Prostate gland (tissue), 2 donors: Measurements from ENCODE around the gene MRPL44. TPM values are rescaled to one million over a fixed set of nuclear protein-coding genes. Genes with fewer than 3 reads are reported as not detected.
A peak's percentile ranks its signal among the peaks of the same experiment; 100 is the strongest.

Source experiments
- DNase-seq: peaks from one replicate; pipeline ENCODE4 v3.0.0-alpha.2; 2019; ENCODE audit warnings: low spot score
- H3K27ac ChIP-seq, 2 donors: fragments of 200-600 bp; sonication (generic); 2 replicates each; pipeline ENCODE4 v1.5.1; 2017 to 2019
- H3K27me3 ChIP-seq: fragments of 200-600 bp; sonication (generic); replicated peaks from 2 replicates; pipeline ENCODE4 v1.5.1; 2019; ENCODE audit not compliant: insufficient read depth
- H3K36me3 ChIP-seq, 2 donors: fragments of 200-600 bp; sonication (generic); 1 replicate in 1 of 2; 2 replicates in 1 of 2; pipeline versions ENCODE4 v1.5.1 to v1.8.1; 2017 to 2019
- H3K4me1 ChIP-seq: fragments of 200-600 bp; sonication (generic); replicated peaks from 2 replicates; pipeline ENCODE4 v1.5.1; 2019
- H3K4me3 ChIP-seq, 2 donors: fragments of 200-600 bp; sonication (generic); 2 replicates each; pipeline ENCODE4 v1.5.1; 2017 to 2019
- H3K9me3 ChIP-seq: fragments of 200-600 bp; sonication (generic); 2 replicates; pipeline ENCODE4 v1.5.1; 2017
- POLR2A ChIP-seq: fragments of 450-650 bp; IDR thresholded peaks from one replicate; pipeline ENCODE4 v1.6.1; 2016; ENCODE audit warnings: antibody characterized with exemption, mild to moderate bottlenecking
- POLR2AphosphoS5 ChIP-seq: sonication (generic); formaldehyde crosslinking; IDR thresholded peaks from one replicate; pipeline ENCODE4 v1.6.1; 2017; ENCODE audit warnings: antibody characterized with exemption
- WGBS: methylation state at CpG from one replicate; pipeline ENCODE4 v1.1.5; 2018; 5-methylcytosine and 5-hydroxymethylcytosine counted together
- intact Hi-C: fragments of 100-400 bp; cut with DNase I; formaldehyde crosslinking; loops from one replicate; pipeline ENCODE4 v1.14.2; 2022
- total RNA-seq, 2 donors: library from RNA; depleted of rRNA; stranded (reverse); fragments of >200 nt; gene quantifications; one replicate each; pipeline ENCODE4 v1.1.0, GENCODE V29; 2016
- TF ChIP-seq, protein P1 (sequence below), 4 experiments: fragments of 200-600 bp in 2 of 4; fragments of 450-650 bp in 2 of 4; sonication (generic) in 2 of 4; IDR thresholded peaks; 1 replicate in 3 of 4; 2 replicates in 1 of 4; pipeline ENCODE4 v1.5.1; 2016 to 2019; ENCODE audit warnings: antibody characterized with exemption in 4 of 4, mild to moderate bottlenecking in 2 of 4, moderate library complexity in 2 of 4

Gene MRPL44
- total RNA-seq, 2 donors from 2014 or later, result 33.1 to 33.5 TPM

DNA sequence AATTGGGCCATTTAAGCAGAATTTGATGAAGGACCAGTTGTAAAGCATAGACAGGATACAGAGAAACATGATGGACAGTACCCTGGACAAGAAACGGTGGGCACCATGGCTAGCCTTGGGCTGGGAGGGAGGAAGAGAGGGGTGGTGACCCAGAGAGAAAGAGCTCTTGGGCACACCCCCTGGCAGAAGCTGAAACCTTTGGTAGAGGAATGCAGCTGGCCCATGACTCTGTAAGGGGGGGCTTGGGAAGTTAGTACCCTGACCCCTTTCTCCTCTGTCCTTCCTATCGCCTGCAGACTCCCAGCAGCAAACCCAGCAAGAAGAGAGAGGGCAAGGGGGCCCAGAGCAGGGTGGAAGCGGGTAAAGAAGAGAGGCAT lies 32.6 kb downstream of the MRPL44 start:
- intact Hi-C loops, result loop anchor here (10.0 kb wide), 1 partner anchor 375 kb away; no protein-coding TSS in a partner anchor
- 77% methylated on average over 3 of the region's 3 CpGs for WGBS
- TF ChIP-seq POLR2A (no peak), POLR2AphosphoS5 (no peak)
- TF ChIP-seq, protein P1, sequence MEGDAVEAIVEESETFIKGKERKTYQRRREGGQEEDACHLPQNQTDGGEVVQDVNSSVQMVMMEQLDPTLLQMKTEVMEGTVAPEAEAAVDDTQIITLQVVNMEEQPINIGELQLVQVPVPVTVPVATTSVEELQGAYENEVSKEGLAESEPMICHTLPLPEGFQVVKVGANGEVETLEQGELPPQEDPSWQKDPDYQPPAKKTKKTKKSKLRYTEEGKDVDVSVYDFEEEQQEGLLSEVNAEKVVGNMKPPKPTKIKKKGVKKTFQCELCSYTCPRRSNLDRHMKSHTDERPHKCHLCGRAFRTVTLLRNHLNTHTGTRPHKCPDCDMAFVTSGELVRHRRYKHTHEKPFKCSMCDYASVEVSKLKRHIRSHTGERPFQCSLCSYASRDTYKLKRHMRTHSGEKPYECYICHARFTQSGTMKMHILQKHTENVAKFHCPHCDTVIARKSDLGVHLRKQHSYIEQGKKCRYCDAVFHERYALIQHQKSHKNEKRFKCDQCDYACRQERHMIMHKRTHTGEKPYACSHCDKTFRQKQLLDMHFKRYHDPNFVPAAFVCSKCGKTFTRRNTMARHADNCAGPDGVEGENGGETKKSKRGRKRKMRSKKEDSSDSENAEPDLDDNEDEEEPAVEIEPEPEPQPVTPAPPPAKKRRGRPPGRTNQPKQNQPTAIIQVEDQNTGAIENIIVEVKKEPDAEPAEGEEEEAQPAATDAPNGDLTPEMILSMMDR (IDR thresholded peaks at IDR 0.05), result no peak

DNA sequence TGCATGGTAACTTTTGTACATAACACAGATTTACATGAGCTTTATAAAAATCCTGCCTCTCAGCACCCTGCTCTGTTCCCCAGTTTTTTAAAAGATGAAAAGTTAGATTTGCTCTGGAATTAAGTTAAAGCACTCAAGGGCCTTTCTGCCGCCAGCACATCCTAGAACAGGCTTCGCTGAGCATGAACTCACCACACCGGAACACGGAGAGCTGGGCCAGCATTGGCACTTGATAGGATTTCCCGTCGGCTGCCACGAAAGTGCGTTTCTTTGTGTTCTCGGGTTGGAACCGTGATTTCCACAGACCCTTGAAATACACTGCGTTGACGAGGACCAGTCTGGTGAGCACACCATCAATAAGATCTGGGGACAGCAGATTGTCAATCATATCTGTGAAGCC lies 34.3 kb downstream of the MRPL44 start:
- 95% methylated on average over 12 of the region's 12 CpGs for WGBS
- DNase-seq, result no peak
- Histone ChIP-seq H3K27ac (no peak overlapping the region), H3K27me3 (no peaks in the 10 kb centered on the region), H3K36me3 (no peaks in the 10 kb centered on the region), H3K9me3 (no peaks in the 10 kb centered on the region), H3K4me3 (no peak overlapping the region), H3K4me1 (no peaks in the 10 kb centered on the region)
- TF ChIP-seq, protein P1 (IDR thresholded peaks at IDR 0.05), result no peak
- TF ChIP-seq POLR2AphosphoS5 (no peak), POLR2A (no peak)
- intact Hi-C loops, result loop anchor here (2.0 to 10.0 kb wide), 2 partner anchors 293 to 373 kb away; no protein-coding TSS in a partner anchor

More for the DNA sequence above, 32.6 kb downstream of the MRPL44 start:
- Histone ChIP-seq H3K4me1 (no peaks in the 10 kb centered on the region), H3K9me3 (no peaks in the 10 kb centered on the region), H3K4me3 (no peak overlapping the region), H3K27ac (no peak overlapping the region), H3K36me3 (no peaks in the 10 kb centered on the region), H3K27me3 (no peaks in the 10 kb centered on the region)
- no peak for DNase-seq

DNA sequence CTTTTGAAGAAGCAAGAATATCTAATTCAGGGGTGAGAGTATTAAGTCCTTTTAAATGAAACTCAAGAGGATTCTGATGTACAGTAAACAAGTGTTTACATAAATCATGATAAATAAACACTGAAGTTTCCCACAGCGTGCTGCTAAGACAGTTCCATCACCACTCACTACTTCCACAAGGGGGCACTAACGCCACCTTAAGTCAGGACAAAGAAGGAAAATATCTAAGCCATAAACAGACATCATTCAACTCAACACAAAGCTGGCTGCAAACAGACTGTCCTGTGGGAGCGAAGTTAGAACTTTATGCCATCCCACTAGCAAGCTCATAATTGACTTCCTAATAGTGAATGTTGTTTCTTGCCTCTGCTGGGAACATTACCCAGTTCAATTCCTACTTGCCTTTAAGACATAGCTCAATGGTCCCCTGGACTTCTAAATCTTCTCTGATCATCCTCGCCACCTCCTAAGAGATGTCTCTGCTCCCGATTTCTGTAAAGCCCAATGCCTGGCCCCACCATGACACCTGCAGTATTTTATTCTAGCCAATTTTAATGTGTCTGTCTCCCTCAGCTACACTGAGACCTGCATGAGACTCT lies 36.5 kb downstream of the MRPL44 start:
- peak; percentile 60 for DNase-seq
- Histone ChIP-seq H3K27me3 (no peaks in the 10 kb centered on the region), H3K4me1 (no peaks in the 10 kb centered on the region), H3K27ac (no peak overlapping the region), H3K4me3 (no peak overlapping the region), H3K36me3 (no peaks in the 10 kb centered on the region), H3K9me3 (no peaks in the 10 kb centered on the region)
- intact Hi-C loops, result loop anchor here (2.0 to 10.0 kb wide), 2 partner anchors 291 to 371 kb away; no protein-coding TSS in a partner anchor
- TF ChIP-seq POLR2A, result no peak
- TF ChIP-seq, protein P1 (IDR thresholded peaks at IDR 0.05), result peak; percentile 68 to 89 (median 75)
- 30% methylated on average over 5 of the region's 5 CpGs for WGBS

DNA sequence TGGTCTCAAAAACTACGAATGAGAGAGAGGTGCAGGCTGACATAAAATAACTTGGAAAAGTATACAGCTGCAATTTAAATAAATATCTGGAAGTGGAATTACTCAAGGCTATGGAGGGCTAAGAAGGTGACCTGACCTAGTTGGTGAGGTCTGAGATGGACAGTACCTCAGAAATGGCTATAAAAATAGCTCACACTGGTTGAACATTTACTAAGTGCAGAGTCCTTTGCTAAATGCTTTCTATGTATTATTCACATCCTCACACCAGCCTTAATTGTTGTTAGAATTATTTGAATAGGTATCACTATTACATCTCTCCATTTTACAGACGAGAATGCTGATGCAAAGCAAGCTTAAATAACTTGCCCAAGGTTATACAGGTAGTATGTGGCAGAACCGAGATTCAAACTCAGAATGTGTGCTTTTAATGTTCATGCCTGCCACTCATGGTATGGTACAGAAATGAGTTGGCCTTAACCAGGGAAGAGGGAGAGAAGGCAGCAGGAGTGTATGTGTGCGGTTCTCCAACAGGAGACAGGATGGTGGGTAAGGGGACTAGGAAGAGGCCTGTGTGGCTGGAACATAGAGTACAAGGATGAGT lies 37.4 kb downstream of the MRPL44 start:
- intact Hi-C loops, result loop anchor here (10.0 kb wide), 1 partner anchor 370 kb away; no protein-coding TSS in a partner anchor
- WGBS, result 93% methylated on average over 4 of the region's 4 CpGs

More for the DNA sequence above, 37.4 kb downstream of the MRPL44 start:
- no peak overlapping the region for H3K27ac ChIP-seq
- TF ChIP-seq POLR2AphosphoS5 (no peak), POLR2A (no peak)
- TF ChIP-seq, protein P1 (IDR thresholded peaks at IDR 0.05), result no peak
- H3K27me3 ChIP-seq, result no peaks in the 10 kb centered on the region
- H3K4me3 ChIP-seq, result no peak overlapping the region
- H3K9me3 ChIP-seq, result no peaks in the 10 kb centered on the region
- no peaks in the 10 kb centered on the region for H3K36me3 ChIP-seq
- DNase-seq, result no peak
- H3K4me1 ChIP-seq, result no peaks in the 10 kb centered on the region
